H9 (cell line): ENCODE data around the gene ZFPL1. TPM values are rescaled to one million over a fixed set of nuclear protein-coding genes. Genes with fewer than 3 reads are reported as not detected.
A peak's percentile ranks its signal among the peaks of the same experiment; 100 is the strongest.

Experiments used
- DNase-seq: peaks from one replicate; pipeline ENCODE4 v3.0.0-alpha.2; 2017
- H2AFZ ChIP-seq: one replicate; pipeline ENCODE4 v1.6.1; 2013; ENCODE audit warnings: mild to moderate bottlenecking, low read length, control low read depth, moderate library complexity
- H2AK5ac ChIP-seq: 2 replicates; pipeline ENCODE4 v1.6.1; 2013; ENCODE audit warnings: low read length, control low read depth, mixed read lengths; ENCODE audit not compliant: insufficient read length
- H2BK120ac ChIP-seq: one replicate; pipeline ENCODE4 v1.6.1; 2013; ENCODE audit warnings: low read depth, mild to moderate bottlenecking, low read length, control low read depth, inconsistent platforms; ENCODE audit not compliant: poor library complexity, severe bottlenecking
- H2BK12ac ChIP-seq: 2 replicates; pipeline ENCODE4 v1.6.1; 2013; ENCODE audit warnings: low read length, control low read depth, mixed read lengths, low read depth; ENCODE audit not compliant: insufficient read length
- H2BK15ac ChIP-seq: 2 replicates; pipeline ENCODE4 v1.6.1; 2013; ENCODE audit warnings: low read depth, low read length, control low read depth
- H2BK20ac ChIP-seq: one replicate; pipeline ENCODE4 v1.6.1; 2013; ENCODE audit warnings: low read depth, mild to moderate bottlenecking, low read length, control low read depth, inconsistent platforms; ENCODE audit not compliant: poor library complexity, severe bottlenecking
- H2BK5ac ChIP-seq: 2 replicates; pipeline ENCODE4 v1.6.1; 2013; ENCODE audit warnings: low read length, control low read depth, mixed read lengths; ENCODE audit not compliant: insufficient read length
- H3K14ac ChIP-seq: 2 replicates; pipeline ENCODE4 v1.6.1; 2013; ENCODE audit warnings: low read length, control low read depth; ENCODE audit not compliant: insufficient read depth
- H3K18ac ChIP-seq: 2 replicates; pipeline ENCODE4 v1.6.1; 2013; ENCODE audit warnings: low read depth, mild to moderate bottlenecking, mixed read lengths, low read length, control low read depth; ENCODE audit not compliant: insufficient read length
- H3K23ac ChIP-seq: 2 replicates; pipeline ENCODE4 v1.6.1; 2013; ENCODE audit warnings: low read length, control low read depth, mixed read lengths, low read depth; ENCODE audit not compliant: insufficient read length
- H3K23me2 ChIP-seq: 2 replicates; pipeline ENCODE4 v1.6.1; 2013; ENCODE audit warnings: low read depth, mild to moderate bottlenecking, mixed read lengths, low read length, control low read depth; ENCODE audit not compliant: insufficient read length, poor library complexity, severe bottlenecking
- H3K27ac ChIP-seq: 2 replicates; pipeline ENCODE4 v1.5.1; 2013; ENCODE audit warnings: low read length, control low read depth, mixed read lengths, low read depth; ENCODE audit not compliant: insufficient read length
- H3K27me3 ChIP-seq: 2 replicates; pipeline ENCODE4 v1.6.1; 2013; ENCODE audit warnings: low read length, control low read depth, inconsistent platforms; ENCODE audit not compliant: insufficient read depth
- H3K4ac ChIP-seq: 2 replicates; pipeline ENCODE4 v1.6.1; 2013; ENCODE audit warnings: low read depth, mild to moderate bottlenecking, control low read depth, inconsistent platforms, low read length, moderate library complexity
- H3K4me1 ChIP-seq: 2 replicates; pipeline ENCODE4 v1.6.1; 2013; ENCODE audit warnings: low read length, control low read depth, inconsistent platforms; ENCODE audit not compliant: insufficient read depth
- H3K4me2 ChIP-seq: 2 replicates; pipeline ENCODE4 v1.6.1; 2013; ENCODE audit warnings: low read length, control low read depth, mixed read lengths; ENCODE audit not compliant: insufficient read length, insufficient read depth
- H3K56ac ChIP-seq: 2 replicates; pipeline ENCODE4 v1.6.1; 2013; ENCODE audit warnings: low read depth, mild to moderate bottlenecking, mixed read lengths, low read length, control low read depth; ENCODE audit not compliant: insufficient read length
- H3K79me1 ChIP-seq: 2 replicates; pipeline ENCODE4 v1.6.1; 2013; ENCODE audit warnings: low read depth, mild to moderate bottlenecking, moderate library complexity, low read length, control low read depth, inconsistent platforms; ENCODE audit not compliant: insufficient read depth, poor library complexity, severe bottlenecking
- H3K79me2 ChIP-seq: 2 replicates; pipeline ENCODE4 v1.6.1; 2013; ENCODE audit warnings: low read length, control low read depth, inconsistent platforms; ENCODE audit not compliant: insufficient read depth
- H3K9ac ChIP-seq: 2 replicates; pipeline ENCODE4 v1.6.1; 2013; ENCODE audit warnings: low read length, control low read depth, mixed read lengths; ENCODE audit not compliant: insufficient read length; ENCODE audit errors: extremely low read depth
- H3K9me3 ChIP-seq: one replicate; pipeline ENCODE4 v1.6.1; 2013; ENCODE audit warnings: low read depth, low read length, inconsistent platforms; ENCODE audit not compliant: control insufficient read depth
- H3T11ph ChIP-seq: one replicate; pipeline ENCODE4 v1.6.1; 2013; ENCODE audit warnings: mild to moderate bottlenecking, low read length, control low read depth, inconsistent platforms
- H4K20me1 ChIP-seq: one replicate; pipeline ENCODE4 v1.6.1; 2013; ENCODE audit not compliant: control insufficient read depth, insufficient read length, insufficient read depth
- H4K5ac ChIP-seq: 2 replicates; pipeline ENCODE4 v1.6.1; 2013; ENCODE audit warnings: low read depth, mild to moderate bottlenecking, mixed read lengths, low read length, control low read depth; ENCODE audit not compliant: insufficient read length
- H4K8ac ChIP-seq: replicated peaks from 2 replicates; pipeline ENCODE4 v1.6.1; 2013; ENCODE audit warnings: low read length, control low read depth, mixed read lengths, low read depth; ENCODE audit not compliant: insufficient read length
- H4K91ac ChIP-seq: 2 replicates; pipeline ENCODE4 v1.6.1; 2013; ENCODE audit warnings: low read depth, mild to moderate bottlenecking, moderate library complexity, mixed read lengths, low read length, control low read depth; ENCODE audit not compliant: insufficient read length
- H3K27ac Mint-ChIP-seq, 3 experiments: 2 replicates in 2 of 3; 3 replicates in 1 of 3; pipeline ENCODE4 v1.8.0; 2020 to 2021; ENCODE audit warnings: mixed read lengths in 3 of 3, mild to moderate bottlenecking in 1 of 3, moderate library complexity in 1 of 3
- H3K27me3 Mint-ChIP-seq: 2 replicates; pipeline ENCODE4 v1.8.0; 2021; ENCODE audit warnings: low read depth, mild to moderate bottlenecking, moderate library complexity, mixed read lengths
- H3K36me3 Mint-ChIP-seq, 3 experiments: 2 replicates in 2 of 3; 3 replicates in 1 of 3; pipeline ENCODE4 v1.8.0; 2020 to 2021; ENCODE audit warnings: low read depth in 3 of 3, mixed read lengths in 3 of 3; ENCODE audit not compliant: insufficient read depth in 1 of 3
- H3K4me1 Mint-ChIP-seq, 2 experiments: 2 replicates each; pipeline ENCODE4 v1.8.0; 2020; ENCODE audit warnings: mixed read lengths in 2 of 2
- H3K4me3 Mint-ChIP-seq, 2 experiments: 2 replicates in 1 of 2; 3 replicates in 1 of 2; pipeline ENCODE4 v1.8.0; 2020 to 2021; ENCODE audit warnings: mild to moderate bottlenecking in 2 of 2, mixed read lengths in 2 of 2, moderate library complexity in 1 of 2
- H3K9me3 Mint-ChIP-seq, 2 experiments: 2 replicates in 1 of 2; 3 replicates in 1 of 2; pipeline ENCODE4 v1.8.0; 2020; ENCODE audit warnings: mild to moderate bottlenecking in 2 of 2, mixed read lengths in 2 of 2, moderate library complexity in 1 of 2
- WGBS: extraction: QIAGEN DNeasy Blood & Tissue Kit; methylation state at CpG from one replicate; pipeline ENCODE4 v1.1.7; 2013; ENCODE audit warnings: missing lambda C conversion rate, low lambda C conversion rate, mixed read lengths; ENCODE audit not compliant: insufficient read length; ENCODE audit errors: extremely low coverage; 5-methylcytosine and 5-hydroxymethylcytosine counted together
- total RNA-seq: library from RNA; stranded (reverse); gene quantifications from 2 replicates; pipeline ENCODE4 v1.2.1, GENCODE V29; 2021
- TF ChIP-seq, protein P1 (sequence below): fragments of 200-600 bp; sonication (generic); conservative IDR thresholded peaks from 3 replicates; pipeline ENCODE4 v1.8.0; 2021; ENCODE audit warnings: antibody characterized with exemption, mild to moderate bottlenecking

Gene ZFPL1
- total RNA-seq, 1 experiment from 2014 or later, result 24.2 TPM

DNA sequence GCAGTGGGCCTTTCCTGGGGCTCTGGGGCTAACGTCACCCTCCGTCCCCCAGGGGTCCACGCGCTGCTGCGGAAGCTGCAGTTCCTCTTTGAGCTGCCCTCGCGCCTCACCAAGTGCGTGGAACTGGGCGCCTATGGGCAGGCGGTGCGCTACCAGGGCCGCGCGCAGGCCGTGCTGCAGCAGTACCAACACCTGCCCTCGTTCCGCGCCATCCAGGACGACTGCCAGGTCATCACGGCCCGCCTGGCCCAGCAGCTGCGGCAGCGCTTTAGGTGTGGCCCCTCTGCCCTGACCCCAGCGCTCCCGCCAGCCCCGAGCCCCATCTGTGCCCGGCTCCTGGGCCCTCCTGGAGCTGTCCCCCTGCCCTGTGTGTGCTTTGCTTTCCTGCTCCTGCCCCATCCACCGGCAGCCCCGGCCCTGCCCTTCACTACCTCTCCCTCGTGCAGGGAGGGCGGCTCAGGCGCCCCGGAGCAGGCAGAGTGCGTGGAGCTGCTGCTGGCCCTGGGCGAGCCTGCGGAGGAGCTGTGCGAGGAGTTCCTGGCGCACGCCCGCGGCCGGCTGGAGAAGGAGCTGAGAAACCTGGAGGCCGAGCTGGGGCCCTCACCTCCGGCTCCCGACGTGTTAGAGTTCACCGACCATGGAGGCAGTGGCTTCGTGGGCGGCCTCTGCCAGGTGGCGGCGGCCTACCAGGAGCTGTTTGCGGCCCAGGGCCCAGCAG is 23.9 kb downstream of the ZFPL1 start:
- Histone ChIP-seq H4K5ac (no peak overlapping the region), H3K4me1 (no peaks in the 10 kb centered on the region), H3K23me2 (peaks cover 8% of the 10 kb centered on the region), H3T11ph (no peak overlapping the region), H3K79me1 (no peaks in the 10 kb centered on the region), H2BK15ac (no peak overlapping the region), H3K27me3 (no peaks in the 10 kb centered on the region), H3K9me3 (no peaks in the 10 kb centered on the region), H3K4ac (no peak overlapping the region), H2BK20ac (no peak overlapping the region), H3K27ac (no peak overlapping the region), H2AK5ac (no peak overlapping the region), H2BK120ac (no peak overlapping the region), H3K9ac (no peak overlapping the region), H4K91ac (no peak overlapping the region), H3K23ac (no peak overlapping the region), H3K79me2 (no peaks in the 10 kb centered on the region), H2BK12ac (no peak overlapping the region), H3K56ac (no peak overlapping the region), H4K8ac (no peak overlapping the region), H3K18ac (no peak overlapping the region), H2AFZ (no peak overlapping the region), H2BK5ac (no peak overlapping the region), H3K4me2 (no peak overlapping the region), H4K20me1 (no peaks in the 10 kb centered on the region), H3K14ac (no peak overlapping the region)
- Mint-ChIP-seq H3K9me3 (no peaks in the 10 kb centered on the region), H3K4me3 (no peak overlapping the region), H3K27me3 (no peaks in the 10 kb centered on the region), H3K4me1 (peaks cover 7 to 12% of the 10 kb centered on the region in 2 experiments), H3K27ac (no peak overlapping the region), H3K36me3 (peaks cover 0 to 12% (median 5%) of the 10 kb centered on the region in 3 experiments; a peak in 5 of 7 replicates)
- TF ChIP-seq, protein P1, sequence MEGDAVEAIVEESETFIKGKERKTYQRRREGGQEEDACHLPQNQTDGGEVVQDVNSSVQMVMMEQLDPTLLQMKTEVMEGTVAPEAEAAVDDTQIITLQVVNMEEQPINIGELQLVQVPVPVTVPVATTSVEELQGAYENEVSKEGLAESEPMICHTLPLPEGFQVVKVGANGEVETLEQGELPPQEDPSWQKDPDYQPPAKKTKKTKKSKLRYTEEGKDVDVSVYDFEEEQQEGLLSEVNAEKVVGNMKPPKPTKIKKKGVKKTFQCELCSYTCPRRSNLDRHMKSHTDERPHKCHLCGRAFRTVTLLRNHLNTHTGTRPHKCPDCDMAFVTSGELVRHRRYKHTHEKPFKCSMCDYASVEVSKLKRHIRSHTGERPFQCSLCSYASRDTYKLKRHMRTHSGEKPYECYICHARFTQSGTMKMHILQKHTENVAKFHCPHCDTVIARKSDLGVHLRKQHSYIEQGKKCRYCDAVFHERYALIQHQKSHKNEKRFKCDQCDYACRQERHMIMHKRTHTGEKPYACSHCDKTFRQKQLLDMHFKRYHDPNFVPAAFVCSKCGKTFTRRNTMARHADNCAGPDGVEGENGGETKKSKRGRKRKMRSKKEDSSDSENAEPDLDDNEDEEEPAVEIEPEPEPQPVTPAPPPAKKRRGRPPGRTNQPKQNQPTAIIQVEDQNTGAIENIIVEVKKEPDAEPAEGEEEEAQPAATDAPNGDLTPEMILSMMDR, result no peak
- DNase-seq, result peak; percentile 27
- WGBS, result no CpG with 5 or more reads among the region's 52 CpGs
